MM.1S (cell line): Measurements from ENCODE around the gene SNHG17.

Source experiments
- DNase-seq: peaks from one replicate; pipeline ENCODE4 v3.0.0-alpha.2; 2015
- H2AFZ ChIP-seq: fragments of 300-600 bp; sonication (generic); 2 replicates; pipeline ENCODE4 v1.6.0; 2016; ENCODE audit warnings: antibody characterized with exemption, low read length
- H3F3A ChIP-seq: fragments of 300-600 bp; sonication (generic); 2 replicates; pipeline ENCODE4 v1.6.1; 2016; ENCODE audit warnings: mild to moderate bottlenecking, antibody characterized with exemption, low read length, moderate library complexity, mixed read lengths; ENCODE audit not compliant: insufficient read depth
- H3K27ac ChIP-seq: fragments of 300-600 bp; sonication (generic); 2 replicates; pipeline ENCODE4 v1.5.1; 2016; ENCODE audit warnings: mild to moderate bottlenecking, low read length
- H3K27me3 ChIP-seq: fragments of 300-600 bp; sonication (generic); replicated peaks from 2 replicates; pipeline ENCODE4 v1.6.0; 2016; ENCODE audit warnings: low read length; ENCODE audit not compliant: insufficient read depth
- H3K36me3 ChIP-seq: fragments of 300-600 bp; sonication (generic); replicated peaks from 2 replicates; pipeline ENCODE4 v1.6.1; 2016; ENCODE audit warnings: mild to moderate bottlenecking, low read length, mixed read lengths; ENCODE audit not compliant: insufficient read depth
- H3K4me1 ChIP-seq: fragments of 300-600 bp; sonication (generic); 2 replicates; pipeline ENCODE4 v1.6.1; 2016; ENCODE audit warnings: low read length, mixed read lengths
- H3K4me2 ChIP-seq: fragments of 300-600 bp; sonication (generic); 2 replicates; pipeline ENCODE4 v1.6.0; 2016; ENCODE audit warnings: low read depth, low read length
- H3K4me3 ChIP-seq: fragments of 300-600 bp; sonication (generic); 2 replicates; pipeline ENCODE4 v1.5.1; 2016; ENCODE audit warnings: low read length, mixed read lengths
- H3K79me2 ChIP-seq: fragments of 300-600 bp; sonication (generic); 2 replicates; pipeline ENCODE4 v1.6.1; 2016; ENCODE audit warnings: mixed run types, low read length, mixed read lengths
- H3K9ac ChIP-seq: fragments of 300-600 bp; sonication (generic); 2 replicates; pipeline ENCODE4 v1.6.1; 2016; ENCODE audit warnings: low read length, mixed read lengths
- H3K9me2 ChIP-seq: fragments of 300-600 bp; sonication (generic); replicated peaks from 2 replicates; pipeline ENCODE4 v1.6.1; 2016; ENCODE audit warnings: mild to moderate bottlenecking, low read length, mixed read lengths; ENCODE audit not compliant: insufficient read depth
- H3K9me3 ChIP-seq: fragments of 300-600 bp; sonication (generic); replicated peaks from 2 replicates; pipeline ENCODE4 v1.6.1; 2016; ENCODE audit warnings: mild to moderate bottlenecking, low read length, mixed read lengths; ENCODE audit not compliant: insufficient read depth
- H4K20me1 ChIP-seq: fragments of 300-600 bp; sonication (generic); 2 replicates; pipeline ENCODE4 v1.6.1; 2016; ENCODE audit warnings: mild to moderate bottlenecking, low read length, moderate library complexity, mixed read lengths; ENCODE audit not compliant: insufficient read depth
- EZH2 ChIP-seq: fragments of 300-600 bp; sonication (generic); optimal IDR thresholded peaks from 2 replicates; pipeline ENCODE3; 2017; ENCODE audit warnings: low read depth, mild to moderate bottlenecking, antibody characterized with exemption, low read length, mixed read lengths
- EZH2phosphoT487 ChIP-seq: fragments of 300-600 bp; sonication (generic); IDR thresholded peaks from 2 replicates; pipeline ENCODE4 v1.6.1; 2018; ENCODE audit warnings: antibody characterized with exemption, low read length
- TF ChIP-seq, protein P1 (sequence below): fragments of 300-600 bp; sonication (generic); IDR thresholded peaks from 2 replicates; pipeline ENCODE4 v1.5.1; 2016; ENCODE audit warnings: antibody characterized with exemption, low read length, mixed read lengths

SNHG17 gene

GRCh38 chr20:38434770-38435554 lies at the start of gene SNHG17:
Gene SNHG17, minus strand, starts transcription at chr20:38435328.
- H3K36me3 ChIP-seq, result peaks cover 34% of the 10 kb centered on the region
- H3K79me2 ChIP-seq, result peaks cover 52% of the 10 kb centered on the region
- H4K20me1 ChIP-seq, result peaks cover 37% of the 10 kb centered on the region
- H3K9ac ChIP-seq, result peak within 1 kb of the TSS; percentile 90
- peak within 1 kb of the TSS; percentile 64 for H2AFZ ChIP-seq
- peak within 1 kb of the TSS; percentile 60 for H3K27ac ChIP-seq
- H3F3A ChIP-seq, result 0 out of 2 replicates have a peak, but pooled peaks cover 3% of the 10 kb centered on the region
- H3K27me3 ChIP-seq, result no peaks in the 10 kb centered on the region
- H3K4me1 ChIP-seq, result peaks cover 20% of the 10 kb centered on the region; the same call in 1 of the 2 replicates
- no peaks in the 10 kb centered on the region for H3K9me3 ChIP-seq
- peak; percentile 94 for DNase-seq
- H3K4me3 ChIP-seq, result peak within 1 kb of the TSS; percentile 98
- H3K9me2 ChIP-seq, result no peaks in the 10 kb centered on the region
- TF ChIP-seq EZH2, result no peak
- TF ChIP-seq EZH2phosphoT487, result no peak
- TF ChIP-seq, protein P1, sequence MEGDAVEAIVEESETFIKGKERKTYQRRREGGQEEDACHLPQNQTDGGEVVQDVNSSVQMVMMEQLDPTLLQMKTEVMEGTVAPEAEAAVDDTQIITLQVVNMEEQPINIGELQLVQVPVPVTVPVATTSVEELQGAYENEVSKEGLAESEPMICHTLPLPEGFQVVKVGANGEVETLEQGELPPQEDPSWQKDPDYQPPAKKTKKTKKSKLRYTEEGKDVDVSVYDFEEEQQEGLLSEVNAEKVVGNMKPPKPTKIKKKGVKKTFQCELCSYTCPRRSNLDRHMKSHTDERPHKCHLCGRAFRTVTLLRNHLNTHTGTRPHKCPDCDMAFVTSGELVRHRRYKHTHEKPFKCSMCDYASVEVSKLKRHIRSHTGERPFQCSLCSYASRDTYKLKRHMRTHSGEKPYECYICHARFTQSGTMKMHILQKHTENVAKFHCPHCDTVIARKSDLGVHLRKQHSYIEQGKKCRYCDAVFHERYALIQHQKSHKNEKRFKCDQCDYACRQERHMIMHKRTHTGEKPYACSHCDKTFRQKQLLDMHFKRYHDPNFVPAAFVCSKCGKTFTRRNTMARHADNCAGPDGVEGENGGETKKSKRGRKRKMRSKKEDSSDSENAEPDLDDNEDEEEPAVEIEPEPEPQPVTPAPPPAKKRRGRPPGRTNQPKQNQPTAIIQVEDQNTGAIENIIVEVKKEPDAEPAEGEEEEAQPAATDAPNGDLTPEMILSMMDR, result peak; percentile 99
- H3K4me2 ChIP-seq, result peak within 1 kb of the TSS; percentile 91

GRCh38 chr20:38479596-38479995 lies 44.5 kb upstream of the SNHG17 start:
- H3K9me3 ChIP-seq, result no peaks in the 10 kb centered on the region
- no peak overlapping the region for H2AFZ ChIP-seq
- H3K36me3 ChIP-seq, result no peaks in the 10 kb centered on the region
- no peaks in the 10 kb centered on the region for H3K4me1 ChIP-seq
- H3K27me3 ChIP-seq, result no peaks in the 10 kb centered on the region
- no peak for TF ChIP-seq EZH2
- TF ChIP-seq, protein P1, result no peak
- no peak for TF ChIP-seq EZH2phosphoT487
- no peaks in the 10 kb centered on the region for H4K20me1 ChIP-seq
- H3K4me2 ChIP-seq, result no peak overlapping the region
- no peaks in the 10 kb centered on the region; the same call in 1 of the 2 replicates for H3F3A ChIP-seq
- no peaks in the 10 kb centered on the region for H3K9me2 ChIP-seq
- no peak for DNase-seq
- H3K4me3 ChIP-seq, result no peak overlapping the region
- no peak overlapping the region for H3K9ac ChIP-seq
- H3K79me2 ChIP-seq, result peaks cover 87% of the 10 kb centered on the region
- H3K27ac ChIP-seq, result no peak overlapping the region

- DNase-seq, result no peak
- Histone ChIP-seq H3K27ac (no peak overlapping the region), H3K27me3 (no peaks in the 10 kb centered on the region), H3K9me2 (no peaks in the 10 kb centered on the region), H3K79me2 (peaks cover 86% of the 10 kb centered on the region), H3K36me3 (no peaks in the 10 kb centered on the region), H3K4me1 (peaks cover 8% of the 10 kb centered on the region; the same call in 1 of the 2 replicates), H3K4me2 (no peak overlapping the region), H3F3A (no peaks in the 10 kb centered on the region; the same call in 1 of the 2 replicates), H3K9ac (no peak overlapping the region), H2AFZ (no peak overlapping the region), H3K9me3 (no peaks in the 10 kb centered on the region), H4K20me1 (no peaks in the 10 kb centered on the region), H3K4me3 (no peak overlapping the region)
- TF ChIP-seq, protein P1, result no peak
- TF ChIP-seq EZH2 (no peak), EZH2phosphoT487 (no peak)
These were observed 42.6 kb upstream of the SNHG17 start for GRCh38 chr20:38477747-38478146.
